Upper lobe of left lung (tissue), 6 donors: Measurements from ENCODE around the gene OR52E6. TPM values are rescaled to one million over a fixed set of nuclear protein-coding genes. Genes with fewer than 3 reads are reported as not detected.

ENCODE experiments used
- total RNA-seq, 6 donors: library from RNA; depleted of rRNA in 4 of 6; stranded (reverse); fragments of >200 nt in 4 of 6; gene quantifications; one replicate each; pipeline versions ENCODE4 v1.1.0 to v1.2.1, GENCODE V29; 2016 to 2021
- donor health status: DM: no; HTN: no; CAD: no; lungs with moderate emphysema.
- donor health status: DM: no; HTN: yes; CAD: no; lungs with severe emphysema.

The OR52E6 gene
- total RNA-seq, 6 donors from 2014 or later = not detected

Other genes starting within 250 kb of the OR52E6 start
- gene TRIM6, start 245.3 kb downstream of the OR52E6 start, total RNA-seq = 1 to 10 TPM; 1.0 to 8.8 (median 2.1) TPM
- 10 to 100 TPM in 2 of 6 donors, 1 to 10 TPM in 4; 5.8 to 15.0 (median 8.4) TPM for gene TRIM34, start 216.9 kb downstream of the OR52E6 start, total RNA-seq
- gene TRIM5, start 156.8 kb downstream of the OR52E6 start, total RNA-seq = 10 to 100 TPM; 21.1 to 53.0 (median 35.9) TPM
- 100 to 1,000 TPM in 4 of 6 donors, 10 to 100 TPM in 2; 82.2 to 262 (median 162) TPM for gene TRIM22, start 152.1 kb downstream of the OR52E6 start, total RNA-seq
- 1 to 10 TPM in 1 of 6 donors, under 1 TPM in 1, not detected in 4; 0.30 to 1.0 TPM for gene OR56B1, start 105.4 kb downstream of the OR52E6 start, total RNA-seq
- 1 to 10 TPM in 1 of 6 donors, under 1 TPM in 3, not detected in 2; 0.20 to 1.9 (median 0.72) TPM for gene OR52N4, start 87.7 kb downstream of the OR52E6 start, total RNA-seq
- not detected for gene OR52N5, start 58.5 kb downstream of the OR52E6 start, total RNA-seq
- under 1 TPM in 1 of 6 donors, not detected in 5; 0.20 TPM for gene OR52N1, start 50.6 kb downstream of the OR52E6 start, total RNA-seq
- gene OR52N2, start 33.0 kb downstream of the OR52E6 start, total RNA-seq = not detected
- gene OR52E8, start 15.8 kb upstream of the OR52E6 start, total RNA-seq = not detected
- gene OR52E4, start 38.7 kb upstream of the OR52E6 start, total RNA-seq = not detected
- gene OR52E5, start 51.3 kb upstream of the OR52E6 start, total RNA-seq = not detected
- not detected for gene OR56A3, start 100.4 kb upstream of the OR52E6 start, total RNA-seq
- not detected for gene OR56A5, start 126.6 kb upstream of the OR52E6 start, total RNA-seq
- gene OR52L1, start 145.1 kb upstream of the OR52E6 start, total RNA-seq = not detected
- gene OR56A4, start 165.0 kb upstream of the OR52E6 start, total RNA-seq = not detected
- under 1 TPM in 1 of 6 donors, not detected in 5; 0.15 TPM for gene OR56A1, start 188.9 kb upstream of the OR52E6 start, total RNA-seq